ENCODE data around the gene HAUS5. TPM values are rescaled to one million over a fixed set of nuclear protein-coding genes. Genes with fewer than 3 reads are reported as not detected.

The HAUS5 gene
- polyA plus RNA-seq, 1 donor from 2014 or later: 14.4 TPM

DNA sequence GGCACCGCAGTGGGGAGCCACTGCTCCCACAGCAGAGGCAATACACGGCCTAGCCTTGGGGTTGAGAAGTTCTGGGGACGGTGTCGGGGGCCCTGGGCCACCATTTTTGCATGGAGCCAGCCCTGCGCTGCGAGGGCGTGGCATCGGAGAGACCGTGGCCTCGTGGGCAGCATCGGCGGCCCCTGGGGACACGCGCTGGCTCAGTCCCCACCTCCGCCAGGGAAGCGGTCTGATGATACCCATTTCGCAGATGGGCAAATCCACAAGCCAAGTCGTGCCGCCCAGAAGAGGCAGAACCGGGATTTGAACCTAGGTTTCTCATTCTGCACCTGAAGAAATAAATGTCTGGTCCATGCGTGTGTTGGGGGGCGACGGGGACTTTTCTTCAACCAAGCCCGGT lies 52.6 kb downstream of the HAUS5 start:
- Histone ChIP-seq H3K9me2 (ENCODE audit: insufficient read depth, low read length) (no peaks in the 10 kb centered on the region), H3K27ac (ENCODE audit: low read length) (no peak overlapping the region), H3F3A (ENCODE audit: insufficient read depth, low read length, poor library complexity, severe bottlenecking) (no peaks in the 10 kb centered on the region), H3K27me3 (ENCODE audit: insufficient read depth, low read depth, low read length) (no peaks in the 10 kb centered on the region), H3K36me3 (ENCODE audit: insufficient read depth, low read length) (no peaks in the 10 kb centered on the region), H4K20me1 (ENCODE audit: insufficient read depth) (no peaks in the 10 kb centered on the region), H3K9ac (ENCODE audit: low read length) (no peak overlapping the region), H3K4me3 (ENCODE audit: low read length) (no peak overlapping the region), H3K79me2 (replicated peaks; ENCODE audit: insufficient read depth, low read length) (no peaks in the 10 kb centered on the region), H3K4me2 (ENCODE audit: low read length) (no peak overlapping the region), H3K9me3 (ENCODE audit: low read length) (no peaks in the 10 kb centered on the region), H2AFZ (ENCODE audit: low read depth, low read length) (no peak overlapping the region)
- TF ChIP-seq SMC3 (conservative IDR thresholded peaks at IDR 0.05; ENCODE audit: poor library complexity) (no peak), MXI1 (conservative IDR thresholded peaks at IDR 0.05; ENCODE audit: poor library complexity, severe bottlenecking) (no peak), EZH2 (IDR thresholded peaks at IDR 0.05; ENCODE audit: borderline replicate concordance, insufficient read depth, low read length, poor library complexity, severe bottlenecking) (no peak), RAD21 (conservative IDR thresholded peaks at IDR 0.05) (no peak), POLR2AphosphoS5 (IDR thresholded peaks at IDR 0.05) (no peak), EP300 (conservative IDR thresholded peaks at IDR 0.05; ENCODE audit: poor library complexity, severe bottlenecking) (no peak), TAF1 (IDR thresholded peaks at IDR 0.05; ENCODE audit: low read depth) (no peak)
- TF ChIP-seq, protein P1, sequence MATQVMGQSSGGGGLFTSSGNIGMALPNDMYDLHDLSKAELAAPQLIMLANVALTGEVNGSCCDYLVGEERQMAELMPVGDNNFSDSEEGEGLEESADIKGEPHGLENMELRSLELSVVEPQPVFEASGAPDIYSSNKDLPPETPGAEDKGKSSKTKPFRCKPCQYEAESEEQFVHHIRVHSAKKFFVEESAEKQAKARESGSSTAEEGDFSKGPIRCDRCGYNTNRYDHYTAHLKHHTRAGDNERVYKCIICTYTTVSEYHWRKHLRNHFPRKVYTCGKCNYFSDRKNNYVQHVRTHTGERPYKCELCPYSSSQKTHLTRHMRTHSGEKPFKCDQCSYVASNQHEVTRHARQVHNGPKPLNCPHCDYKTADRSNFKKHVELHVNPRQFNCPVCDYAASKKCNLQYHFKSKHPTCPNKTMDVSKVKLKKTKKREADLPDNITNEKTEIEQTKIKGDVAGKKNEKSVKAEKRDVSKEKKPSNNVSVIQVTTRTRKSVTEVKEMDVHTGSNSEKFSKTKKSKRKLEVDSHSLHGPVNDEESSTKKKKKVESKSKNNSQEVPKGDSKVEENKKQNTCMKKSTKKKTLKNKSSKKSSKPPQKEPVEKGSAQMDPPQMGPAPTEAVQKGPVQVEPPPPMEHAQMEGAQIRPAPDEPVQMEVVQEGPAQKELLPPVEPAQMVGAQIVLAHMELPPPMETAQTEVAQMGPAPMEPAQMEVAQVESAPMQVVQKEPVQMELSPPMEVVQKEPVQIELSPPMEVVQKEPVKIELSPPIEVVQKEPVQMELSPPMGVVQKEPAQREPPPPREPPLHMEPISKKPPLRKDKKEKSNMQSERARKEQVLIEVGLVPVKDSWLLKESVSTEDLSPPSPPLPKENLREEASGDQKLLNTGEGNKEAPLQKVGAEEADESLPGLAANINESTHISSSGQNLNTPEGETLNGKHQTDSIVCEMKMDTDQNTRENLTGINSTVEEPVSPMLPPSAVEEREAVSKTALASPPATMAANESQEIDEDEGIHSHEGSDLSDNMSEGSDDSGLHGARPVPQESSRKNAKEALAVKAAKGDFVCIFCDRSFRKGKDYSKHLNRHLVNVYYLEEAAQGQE (IDR thresholded peaks at IDR 0.05; ENCODE audit: borderline replicate concordance): no peak
- TF ChIP-seq, protein P2, sequence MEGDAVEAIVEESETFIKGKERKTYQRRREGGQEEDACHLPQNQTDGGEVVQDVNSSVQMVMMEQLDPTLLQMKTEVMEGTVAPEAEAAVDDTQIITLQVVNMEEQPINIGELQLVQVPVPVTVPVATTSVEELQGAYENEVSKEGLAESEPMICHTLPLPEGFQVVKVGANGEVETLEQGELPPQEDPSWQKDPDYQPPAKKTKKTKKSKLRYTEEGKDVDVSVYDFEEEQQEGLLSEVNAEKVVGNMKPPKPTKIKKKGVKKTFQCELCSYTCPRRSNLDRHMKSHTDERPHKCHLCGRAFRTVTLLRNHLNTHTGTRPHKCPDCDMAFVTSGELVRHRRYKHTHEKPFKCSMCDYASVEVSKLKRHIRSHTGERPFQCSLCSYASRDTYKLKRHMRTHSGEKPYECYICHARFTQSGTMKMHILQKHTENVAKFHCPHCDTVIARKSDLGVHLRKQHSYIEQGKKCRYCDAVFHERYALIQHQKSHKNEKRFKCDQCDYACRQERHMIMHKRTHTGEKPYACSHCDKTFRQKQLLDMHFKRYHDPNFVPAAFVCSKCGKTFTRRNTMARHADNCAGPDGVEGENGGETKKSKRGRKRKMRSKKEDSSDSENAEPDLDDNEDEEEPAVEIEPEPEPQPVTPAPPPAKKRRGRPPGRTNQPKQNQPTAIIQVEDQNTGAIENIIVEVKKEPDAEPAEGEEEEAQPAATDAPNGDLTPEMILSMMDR (IDR thresholded peaks at IDR 0.05; ENCODE audit: poor library complexity, severe bottlenecking): no peak

DNA sequence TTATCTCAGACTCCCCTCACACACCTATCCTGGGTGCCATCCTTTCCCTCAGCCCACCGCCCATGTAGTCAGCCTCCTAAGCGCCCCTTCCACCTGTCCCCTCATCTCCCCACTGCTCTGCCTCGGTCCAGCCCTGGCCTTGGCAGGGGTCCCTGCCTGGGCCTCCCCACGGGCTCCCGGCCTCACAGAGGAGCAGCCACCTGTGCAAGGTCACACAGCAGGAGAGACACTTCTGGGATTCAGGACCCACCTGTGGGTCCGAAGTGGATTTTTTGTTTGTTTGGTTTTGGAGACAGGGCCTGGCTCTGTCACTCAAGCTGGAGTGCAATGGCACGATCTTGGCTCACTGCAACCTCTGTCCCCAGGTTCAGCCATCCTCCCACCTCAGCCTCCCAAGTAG lies 53.1 kb downstream of the HAUS5 start:
- no peaks in the 10 kb centered on the region for H4K20me1 ChIP-seq (ENCODE audit: insufficient read depth)
- no peaks in the 10 kb centered on the region for H3K79me2 ChIP-seq (replicated peaks; ENCODE audit: insufficient read depth, low read length)
- H2AFZ ChIP-seq (ENCODE audit: low read depth, low read length): no peak overlapping the region
- H3K4me3 ChIP-seq (ENCODE audit: low read length): no peak overlapping the region
- no peaks in the 10 kb centered on the region for H3K9me2 ChIP-seq (ENCODE audit: insufficient read depth, low read length)
- H3K36me3 ChIP-seq (ENCODE audit: insufficient read depth, low read length): no peaks in the 10 kb centered on the region
- TF ChIP-seq, protein P1 (IDR thresholded peaks at IDR 0.05; ENCODE audit: borderline replicate concordance): no peak
- TF ChIP-seq EZH2 (IDR thresholded peaks at IDR 0.05; ENCODE audit: borderline replicate concordance, insufficient read depth, low read length, poor library complexity, severe bottlenecking) (no peak), SMC3 (conservative IDR thresholded peaks at IDR 0.05; ENCODE audit: poor library complexity) (no peak), TAF1 (IDR thresholded peaks at IDR 0.05; ENCODE audit: low read depth) (no peak), POLR2AphosphoS5 (IDR thresholded peaks at IDR 0.05) (no peak), EP300 (conservative IDR thresholded peaks at IDR 0.05; ENCODE audit: poor library complexity, severe bottlenecking) (no peak), RAD21 (conservative IDR thresholded peaks at IDR 0.05) (no peak), MXI1 (conservative IDR thresholded peaks at IDR 0.05; ENCODE audit: poor library complexity, severe bottlenecking) (no peak)
- TF ChIP-seq, protein P2 (IDR thresholded peaks at IDR 0.05; ENCODE audit: poor library complexity, severe bottlenecking): no peak
- no peak overlapping the region for H3K4me2 ChIP-seq (ENCODE audit: low read length)
- H3K27me3 ChIP-seq (ENCODE audit: insufficient read depth, low read depth, low read length): no peaks in the 10 kb centered on the region
- no peaks in the 10 kb centered on the region for H3K9me3 ChIP-seq (ENCODE audit: low read length)
- H3K9ac ChIP-seq (ENCODE audit: low read length): no peak overlapping the region
- no peak overlapping the region for H3K27ac ChIP-seq (ENCODE audit: low read length)
- no peaks in the 10 kb centered on the region for H3F3A ChIP-seq (ENCODE audit: insufficient read depth, low read length, poor library complexity, severe bottlenecking)
